ENCODE results near the gene TP53TG5. TPM values are rescaled to one million over a fixed set of nuclear protein-coding genes. Genes with fewer than 3 reads are reported as not detected.
"Not testable (repeated sequence)": the region's sequence is repeated elsewhere in the genome, so short reads cannot be mapped to it uniquely, and the experiment has no call there.

The TP53TG5 gene
- total RNA-seq, 1 donor from 2014 or later = not detected

GRCh38 chr20:45368221-45368980 is 9.7 kb downstream of the TP53TG5 start:
- no peak for DNase-seq (ENCODE audit: low spot score)
- ATAC-seq = no peak

- ATAC-seq (no peak), DNase-seq (ENCODE audit: low spot score) (no peak)
Measured at GRCh38 chr20:45367126-45367525, 11.0 kb downstream of the TP53TG5 start.

GRCh38 chr20:45366631-45367030 is 11.5 kb downstream of the TP53TG5 start:
- DNase-seq (ENCODE audit: low spot score) (no peak), ATAC-seq (no peak)

GRCh38 chr20:45366192-45366591 is 11.9 kb downstream of the TP53TG5 start:
- no peak for ATAC-seq
- DNase-seq (ENCODE audit: low spot score) = no peak

- no peak for DNase-seq (ENCODE audit: low spot score)
- ATAC-seq = no peak
Measured at GRCh38 chr20:45365444-45365970, 12.6 kb downstream of the TP53TG5 start.

- DNase-seq (ENCODE audit: low spot score) = no peak
- ATAC-seq = no peak
Measured at GRCh38 chr20:45363611-45364492, 14.3 kb downstream of the TP53TG5 start.

- ATAC-seq = peak; percentile 78
- peak; percentile 99 for DNase-seq (ENCODE audit: low spot score)
Measured at GRCh38 chr20:45362804-45363610, 15.1 kb downstream of the TP53TG5 start, which contains the start of gene SYS1. TSS of gene SYS1 (plus strand) at chr20:45363156. CDS start at chr20:45363532, 376 bp downstream.

- no peak for DNase-seq (ENCODE audit: low spot score)
- ATAC-seq = no peak
Measured at GRCh38 chr20:45361793-45362192, 16.3 kb downstream of the TP53TG5 start.

- peak; percentile 41 for ATAC-seq
- DNase-seq (ENCODE audit: low spot score) = peak; percentile 83
Measured at GRCh38 chr20:45359406-45360148, 18.5 kb downstream of the TP53TG5 start.

GRCh38 chr20:45359069-45359405 is 19.1 kb downstream of the TP53TG5 start:
- ATAC-seq (no peak), DNase-seq (ENCODE audit: low spot score) (peak; percentile 90)

- DNase-seq (ENCODE audit: low spot score) (peak; percentile 96), ATAC-seq (peak; percentile 55)
Measured at GRCh38 chr20:45358282-45359068, 19.6 kb downstream of the TP53TG5 start.

GRCh38 chr20:45355209-45356084 is 22.7 kb downstream of the TP53TG5 start:
- no peak for DNase-seq (ENCODE audit: low spot score)
- ATAC-seq = no peak

GRCh38 chr20:45354423-45355208 is 23.5 kb downstream of the TP53TG5 start:
- no peak for ATAC-seq
- no peak for DNase-seq (ENCODE audit: low spot score)

GRCh38 chr20:45353746-45354145 is 24.4 kb downstream of the TP53TG5 start:
- ATAC-seq = no peak
- DNase-seq (ENCODE audit: low spot score) = no peak

GRCh38 chr20:45352729-45353128 is 25.4 kb downstream of the TP53TG5 start:
- DNase-seq (ENCODE audit: low spot score) (no peak), ATAC-seq (no peak)

- not testable (repeated sequence) for DNase-seq (ENCODE audit: low spot score); ATAC-seq
Measured at GRCh38 chr20:45350795-45351194, 27.3 kb downstream of the TP53TG5 start.

- DNase-seq (ENCODE audit: low spot score) = no peak
- ATAC-seq = no peak
Measured at GRCh38 chr20:45350217-45350616, 27.9 kb downstream of the TP53TG5 start.
